ENCODE data around the gene IGF2BP2.

- TF ChIP-seq CTCF (IDR thresholded peaks at IDR 0.05; ENCODE audit: poor library complexity) (no peak), EZH2 (IDR thresholded peaks at IDR 0.05; ENCODE audit: borderline replicate concordance) (no peak), EZH2phosphoT487 (IDR thresholded peaks at IDR 0.05; ENCODE audit: low read depth, severe bottlenecking, unreplicated experiment) (no peak)
These were observed 59.9 kb downstream of the IGF2BP2 start for GRCh38 chr3:185764980-185765370.

All from hepatocyte (in vitro differentiated cells).